ENCODE measurements around the gene DDX55. TPM values are rescaled to one million over a fixed set of nuclear protein-coding genes. Genes with fewer than 3 reads are reported as not detected.
"Not testable (repeated sequence)": the region's sequence is repeated elsewhere in the genome, so short reads cannot be mapped to it uniquely, and the experiment has no call there.

Gene DDX55
- total and polyA plus RNA-seq, 2 of the 4 experiments (the other 2 are of a cell fraction): 13.3 to 18.7 TPM

GRCh38 chr12:123601602-123602489, at the start of gene DDX55 (continued):
- TF ChIP-seq MXI1 (IDR thresholded peaks at IDR 0.05; ENCODE audit: borderline replicate concordance, low read depth, low read length): peak; percentile 91; the same call in 1 of the 2 replicates
- TF ChIP-seq RAD21 (IDR thresholded peaks at IDR 0.05; ENCODE audit: low read length): peak; percentile 47
- no peak for TF ChIP-seq RCOR1 (IDR thresholded peaks at IDR 0.05; ENCODE audit: insufficient replicate concordance, low read length)
- TF ChIP-seq MAZ (IDR thresholded peaks at IDR 0.05; ENCODE audit: borderline replicate concordance, low read depth, low read length): peak; percentile 86; the same call in 1 of the 2 replicates
- peak; percentile 78 for TF ChIP-seq USF2 (IDR thresholded peaks at IDR 0.05; ENCODE audit: low read depth, low read length)
- TF ChIP-seq SMC3 (IDR thresholded peaks at IDR 0.05; ENCODE audit: low read depth, low read length): no peak

GRCh38 chr12:123554136-123554535, 47.8 kb upstream of the DDX55 start:
- H3K4me2 ChIP-seq (ENCODE audit: low read depth, low read length); POLR2A ChIA-PET (ENCODE audit: unreplicated experiment); H3K79me1 ChIP-seq (ENCODE audit: low read depth in 1 of 2, low read length in 2 of 2); H3K27ac ChIP-seq (ENCODE audit: insufficient read depth, low read length); H3K4me1 ChIP-seq (ENCODE audit: control insufficient read depth, insufficient read depth, low read length); H3K9ac ChIP-seq (ENCODE audit: low read depth, low read length); in situ Hi-C loops (cut with MboI; ENCODE audit: low sequenced_read_pairs); H2AFZ ChIP-seq (replicated peaks; ENCODE audit: low read length, poor library complexity); H4K5ac ChIP-seq (ENCODE audit: low read depth, low read length); intact Hi-C loops (cut with micrococcal nuclease); H3K18ac ChIP-seq (ENCODE audit: low read depth, low read length); DNase-seq; H2BK120ac ChIP-seq (ENCODE audit: low read depth, low read length); H3K14ac ChIP-seq (replicated peaks; ENCODE audit: low read depth, low read length); H3K4ac ChIP-seq (ENCODE audit: low read depth, low read length); H3K4me3 ChIP-seq (ENCODE audit: insufficient read depth, low read depth, low read length); H3K23ac ChIP-seq (ENCODE audit: low read depth, low read length); H2AK9ac ChIP-seq (replicated peaks; ENCODE audit: low read depth, low read length, poor library complexity); ATAC-seq (ENCODE audit: low read depth); H4K20me1 ChIP-seq (ENCODE audit: insufficient read depth, low read length); H2AK5ac ChIP-seq (ENCODE audit: low read depth, low read length); H2BK20ac ChIP-seq (ENCODE audit: low read depth, low read length); H3K9me1 ChIP-seq (ENCODE audit: insufficient read depth, low read length); CTCF ChIA-PET; H3K36me3 ChIP-seq (ENCODE audit: control insufficient read depth, insufficient read depth, low read length); dilution Hi-C loops (cut with HindIII; ENCODE audit: low sequenced_read_pairs, unreplicated experiment); H3K9me3 ChIP-seq (ENCODE audit: control insufficient read depth, insufficient read depth, low read length); H2BK5ac ChIP-seq (ENCODE audit: low read depth, low read length, poor library complexity, severe bottlenecking); H2BK15ac ChIP-seq (ENCODE audit: low read depth, low read length); H4K91ac ChIP-seq (ENCODE audit: insufficient read depth, low read depth, low read length); H4K8ac ChIP-seq (ENCODE audit: low read depth in 2 of 2, low read length in 2 of 2); BruUV-seq (replicated peaks); H3K56ac ChIP-seq (ENCODE audit: extremely low read depth, insufficient read depth, low read length): not testable (repeated sequence)
- 40% methylated on average over 1 of the region's 2 CpGs; no CpG with 5 or more reads in 1 of the 2 experiments for WGBS, 2 experiments (ENCODE audit: extremely low coverage in 2 of 2, insufficient read length in 1 of 2)
- peaks cover 29% of the 10 kb centered on the region for H3K27me3 ChIP-seq (ENCODE audit: control insufficient read depth, insufficient read depth, low read length)

Measured in IMR-90 (cell line).